GM10248 (cell line): ENCODE results near the gene PDLIM5.

ENCODE experiments used
- CTCF ChIA-PET: fragments of 300-600 bp; sonication (Branson Sonifier 250); formaldehyde crosslinking; extraction: SDS; loops from one replicate; lab custom pipeline; 2021; ENCODE audit warnings: antibody characterized with exemption; lab: Yijun Ruan, JAX
- POLR2A ChIA-PET: fragments of 350-650 bp; sonication (Branson Sonifier 250); formaldehyde crosslinking; extraction: SDS; loops from one replicate; lab custom pipeline; 2020; ENCODE audit warnings: antibody characterized with exemption; lab: Yijun Ruan, JAX
- DNase-seq: peaks from one replicate; pipeline ENCODE4 v3.0.0; 2012; ENCODE audit errors: extremely low spot score
- TF ChIP-seq, protein P1 (sequence below): IDR thresholded peaks from 2 replicates; pipeline ENCODE4 v1.5.1; 2012; ENCODE audit warnings: mild to moderate bottlenecking, low read depth; ENCODE audit errors: extremely low read depth, missing control alignments, control extremely low read depth

The PDLIM5 gene

DNA sequence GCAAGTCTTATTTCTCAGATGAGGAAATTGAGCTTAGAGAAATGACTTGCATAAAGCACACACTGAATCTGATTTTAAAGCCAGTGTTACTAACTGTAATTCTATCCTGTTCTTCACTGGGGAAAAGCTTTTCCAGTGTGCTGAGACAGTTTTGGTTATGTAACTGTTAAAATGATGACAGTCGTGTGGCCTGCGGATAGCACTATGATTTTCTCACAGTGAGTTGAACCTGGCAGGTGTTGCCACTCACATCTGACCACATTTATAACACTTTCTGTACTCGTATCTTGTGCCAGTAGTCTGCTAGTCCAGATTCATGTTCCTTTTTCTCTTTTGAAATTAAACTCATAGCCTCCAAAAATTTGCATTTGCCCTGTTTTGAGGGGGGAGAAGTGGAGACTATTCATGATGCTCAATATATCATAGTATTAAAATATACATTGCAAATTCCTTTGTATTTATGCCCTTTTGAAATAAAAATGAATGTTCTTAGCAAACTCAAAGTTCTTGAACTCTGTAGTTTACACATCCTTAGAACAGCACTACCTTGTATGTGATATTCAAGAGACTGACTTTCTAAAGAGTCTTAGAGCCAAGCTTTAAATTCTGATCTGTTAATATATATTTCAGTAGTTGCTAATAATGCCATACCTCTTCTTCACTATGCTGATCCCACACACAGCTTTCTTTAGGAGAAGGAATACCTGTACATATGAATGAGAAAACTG, 132.3 kb downstream of the PDLIM5 start:
- TF ChIP-seq, protein P1, sequence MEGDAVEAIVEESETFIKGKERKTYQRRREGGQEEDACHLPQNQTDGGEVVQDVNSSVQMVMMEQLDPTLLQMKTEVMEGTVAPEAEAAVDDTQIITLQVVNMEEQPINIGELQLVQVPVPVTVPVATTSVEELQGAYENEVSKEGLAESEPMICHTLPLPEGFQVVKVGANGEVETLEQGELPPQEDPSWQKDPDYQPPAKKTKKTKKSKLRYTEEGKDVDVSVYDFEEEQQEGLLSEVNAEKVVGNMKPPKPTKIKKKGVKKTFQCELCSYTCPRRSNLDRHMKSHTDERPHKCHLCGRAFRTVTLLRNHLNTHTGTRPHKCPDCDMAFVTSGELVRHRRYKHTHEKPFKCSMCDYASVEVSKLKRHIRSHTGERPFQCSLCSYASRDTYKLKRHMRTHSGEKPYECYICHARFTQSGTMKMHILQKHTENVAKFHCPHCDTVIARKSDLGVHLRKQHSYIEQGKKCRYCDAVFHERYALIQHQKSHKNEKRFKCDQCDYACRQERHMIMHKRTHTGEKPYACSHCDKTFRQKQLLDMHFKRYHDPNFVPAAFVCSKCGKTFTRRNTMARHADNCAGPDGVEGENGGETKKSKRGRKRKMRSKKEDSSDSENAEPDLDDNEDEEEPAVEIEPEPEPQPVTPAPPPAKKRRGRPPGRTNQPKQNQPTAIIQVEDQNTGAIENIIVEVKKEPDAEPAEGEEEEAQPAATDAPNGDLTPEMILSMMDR: no peak
- POLR2A ChIA-PET: no interaction called here
- DNase-seq: no peak
- CTCF ChIA-PET: no interaction called here

DNA sequence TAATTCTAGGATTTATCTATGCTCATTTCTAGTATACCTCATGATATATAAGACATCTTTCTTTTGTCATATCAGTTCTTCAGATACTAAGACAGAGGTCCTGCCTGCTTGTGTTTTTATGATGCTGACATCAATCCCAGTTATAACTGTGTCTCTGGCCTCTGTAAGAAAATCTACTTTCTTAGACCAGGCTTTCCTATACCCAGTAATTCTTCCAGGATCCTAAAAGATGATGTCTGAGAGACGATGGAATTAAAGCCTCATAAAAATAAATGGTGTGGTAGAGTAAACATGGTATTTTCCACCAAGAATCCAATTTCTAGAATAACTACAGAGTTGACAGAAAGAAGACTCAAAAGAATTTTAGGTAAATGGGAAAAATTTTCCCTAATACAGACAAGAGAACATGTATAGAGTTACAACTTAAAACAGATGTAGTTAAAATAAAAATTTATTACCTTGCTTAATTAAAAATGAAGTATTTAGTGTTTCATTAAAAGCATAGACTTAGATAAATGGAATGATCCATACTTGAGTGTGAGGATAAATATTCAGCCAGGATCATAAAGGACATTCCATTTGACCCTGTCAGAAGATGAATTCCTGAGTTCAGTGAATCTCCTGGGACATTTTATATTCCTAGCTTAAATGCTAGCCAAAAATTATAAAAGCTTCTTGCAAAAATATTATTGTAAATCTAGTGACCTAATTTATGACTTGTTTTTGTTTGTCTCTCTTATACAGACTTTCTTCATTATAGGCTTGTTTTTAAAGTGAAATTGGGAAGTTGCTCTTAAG, 137.4 kb downstream of the PDLIM5 start:
- CTCF ChIA-PET: interaction anchor here (1.3 to 1.6 kb wide), 3 partner anchors 10 to 182 kb away, joined by 3 to 5 read pairs (median 3); no protein-coding TSS in a partner anchor
- TF ChIP-seq, protein P1: no peak
- POLR2A ChIA-PET: no interaction called here
- DNase-seq: no peak

DNA sequence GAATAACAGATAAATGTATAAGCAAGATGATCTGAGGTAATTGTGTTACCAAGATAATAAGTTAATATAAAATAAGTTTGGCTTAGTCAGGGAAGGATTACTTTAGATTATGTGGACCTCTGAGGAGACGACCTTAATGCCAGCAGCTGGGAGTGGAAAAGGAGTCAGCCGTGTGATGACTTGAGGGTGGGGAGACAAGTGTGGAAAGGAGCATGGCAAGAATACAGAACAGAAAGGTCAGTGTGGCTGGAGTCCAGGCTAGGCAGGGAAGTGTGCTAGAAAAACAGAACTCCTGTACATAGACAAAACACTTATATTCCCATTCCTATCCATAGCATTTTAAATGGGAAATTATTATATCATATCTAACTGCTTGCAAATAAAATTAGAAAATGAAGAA, 138.8 kb downstream of the PDLIM5 start:
- ChIA-PET CTCF (interaction anchor here (1.3 to 2.2 kb wide), 3 partner anchors 11 to 184 kb away, joined by 3 to 8 read pairs (median 3); no protein-coding TSS in a partner anchor), POLR2A (no interaction called here)
- TF ChIP-seq, protein P1: no peak
- DNase-seq: no peak

DNA sequence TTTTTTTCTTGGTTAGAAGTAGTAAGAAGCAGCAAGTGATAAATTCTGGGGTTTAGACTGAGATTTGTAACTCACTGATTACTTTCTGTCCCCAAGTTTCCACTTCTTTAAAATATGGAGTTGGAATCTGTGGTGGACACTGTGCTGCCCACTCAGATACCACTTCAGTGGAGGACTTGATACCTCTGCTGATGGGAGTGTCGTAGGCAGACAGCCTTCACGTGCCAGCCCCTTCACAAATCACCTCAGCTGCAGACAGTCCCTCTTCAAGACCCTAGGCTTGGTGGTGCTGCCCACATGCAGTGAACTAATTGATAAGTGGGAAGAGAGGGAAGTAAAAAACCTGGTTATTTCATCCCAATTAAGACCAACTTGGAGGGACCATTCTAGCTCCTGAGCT, 139.5 kb downstream of the PDLIM5 start:
- TF ChIP-seq, protein P1: no peak
- POLR2A ChIA-PET: no interaction called here
- no peak for DNase-seq
- CTCF ChIA-PET: interaction anchor here (1.3 to 2.2 kb wide), 3 partner anchors 15 to 184 kb away, joined by 3 to 8 read pairs (median 4); no protein-coding TSS in a partner anchor

DNA sequence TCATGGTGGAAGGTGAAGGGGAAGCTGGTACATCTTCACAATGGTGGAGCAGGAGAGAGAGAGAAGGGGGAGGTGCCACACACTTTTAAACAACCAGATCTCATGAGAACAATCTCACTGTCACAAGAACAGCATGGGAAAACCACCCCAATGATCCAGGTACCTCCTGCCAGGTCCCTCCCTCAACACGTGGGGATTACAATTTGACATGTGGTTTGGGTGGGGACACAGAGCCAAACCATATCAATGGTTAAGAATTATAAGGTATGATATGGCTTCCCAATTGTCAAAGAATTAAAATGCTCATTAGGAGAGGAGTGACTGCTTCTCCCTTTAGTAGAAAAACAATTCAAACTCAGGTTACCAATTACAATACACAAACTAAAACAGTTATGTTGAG, 143.3 kb downstream of the PDLIM5 start:
- TF ChIP-seq, protein P1: no peak
- CTCF ChIA-PET: interaction anchor here (1.0 kb wide), 3 partner anchors 59 to 188 kb away, joined by 3 to 6 read pairs (median 4); no protein-coding TSS in a partner anchor
- no peak for DNase-seq
- POLR2A ChIA-PET: no interaction called here

DNA sequence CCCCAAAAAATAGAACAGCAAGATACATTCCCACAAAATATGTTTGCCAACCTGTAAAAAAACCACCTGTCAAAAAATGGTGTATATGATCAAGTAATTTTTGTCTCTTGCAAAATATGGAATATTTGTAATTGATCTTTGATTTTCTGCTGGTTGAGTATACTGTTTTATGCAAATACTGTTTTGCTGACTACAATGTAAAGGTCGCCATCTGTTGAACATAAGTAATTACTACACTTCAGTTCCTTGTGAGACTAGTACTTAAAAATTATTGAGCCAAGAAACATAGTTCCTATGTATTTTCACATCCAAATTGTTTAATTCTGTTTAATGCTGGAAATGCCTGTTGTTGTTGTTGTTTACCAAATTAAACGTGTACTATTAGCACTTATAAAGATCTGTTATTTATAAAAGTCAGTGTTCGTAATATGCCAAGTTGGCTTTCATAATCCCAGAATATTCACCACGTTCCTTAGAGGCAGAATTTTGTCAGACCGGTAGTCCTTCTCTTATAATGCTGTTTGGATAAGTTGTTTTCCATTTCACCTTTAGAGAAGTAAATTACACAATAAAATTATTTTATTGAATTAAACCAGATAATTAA, 144.2 kb downstream of the PDLIM5 start:
- DNase-seq: peak; percentile 41
- CTCF ChIA-PET: interaction anchor here (1.0 kb wide), 3 partner anchors 60 to 189 kb away, joined by 3 to 6 read pairs (median 4); no protein-coding TSS in a partner anchor
- TF ChIP-seq, protein P1: peak; percentile 61
- POLR2A ChIA-PET: no interaction called here
